ENCODE data around the gene ASB1. TPM values are rescaled to one million over a fixed set of nuclear protein-coding genes. Genes with fewer than 3 reads are reported as not detected.

ASB1 gene
- total RNA-seq, 2 donors from 2014 or later: 20.1 to 22.1 TPM

- no peak for DNase-seq
- intact Hi-C loops (cut with DNase I, micrococcal nuclease): loop anchor here in 1 of 2 donors (10.0 kb wide), 1 partner anchor 93 kb away; no protein-coding TSS in a partner anchor
- no peak for ATAC-seq
These were observed 31.2 kb downstream of the ASB1 start for GRCh38 chr2:238457927-238458324.

- intact Hi-C loops (cut with DNase I, micrococcal nuclease): loop anchor here in 1 of 2 donors (10.0 kb wide), 1 partner anchor 94 kb away; no protein-coding TSS in a partner anchor
- ATAC-seq: no peak
- DNase-seq: no peak
These were observed 31.9 kb downstream of the ASB1 start for GRCh38 chr2:238458651-238459050.

GRCh38 chr2:238459081-238459629, 32.4 kb downstream of the ASB1 start:
- intact Hi-C loops (cut with DNase I, micrococcal nuclease): loop anchor here in 1 of 2 donors (10.0 kb wide), 1 partner anchor 94 kb away; no protein-coding TSS in a partner anchor
- peak in 1 of 2 donors; percentile 45 for DNase-seq
- no peak for ATAC-seq

- intact Hi-C loops (cut with DNase I, micrococcal nuclease): no loop called here
These were observed 34.3 kb downstream of the ASB1 start for GRCh38 chr2:238461051-238461450.

DNA sequence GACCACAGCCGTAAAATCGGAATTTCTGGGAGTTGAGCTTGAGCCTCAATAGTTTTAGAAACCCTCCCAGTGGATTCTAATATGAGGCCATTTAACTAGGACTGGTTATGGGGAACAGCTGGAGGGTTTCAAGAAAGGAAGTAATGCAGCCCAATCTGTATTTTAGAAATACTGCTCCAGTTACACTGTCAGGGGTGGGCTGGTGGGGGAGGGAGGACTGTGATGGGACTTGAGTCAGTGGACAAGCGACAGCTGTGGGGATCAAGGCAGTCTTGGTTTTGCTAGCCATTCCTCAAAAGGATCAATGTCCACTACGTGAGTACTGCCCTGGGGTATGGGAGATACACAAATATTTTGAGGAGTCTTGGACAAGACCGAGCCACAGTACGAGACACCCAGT, 34.8 kb downstream of the ASB1 start:
- intact Hi-C loops (cut with DNase I, micrococcal nuclease): no loop called here
- ATAC-seq: no peak
- DNase-seq: no peak

More at GRCh38 chr2:238461051-238461450, 34.3 kb downstream of the ASB1 start:
- ATAC-seq: no peak
- DNase-seq: no peak

- intact Hi-C loops (cut with DNase I, micrococcal nuclease): loop anchor here in 1 of 2 donors (2.0 kb wide), 1 partner anchor 91 kb away; no protein-coding TSS in a partner anchor
- no peak for ATAC-seq
- no peak for DNase-seq
These were observed 35.2 kb downstream of the ASB1 start for GRCh38 chr2:238461916-238462315.

- intact Hi-C loops (cut with DNase I, micrococcal nuclease): loop anchor here in 1 of 2 donors (2.0 kb wide), 1 partner anchor 92 kb away; no protein-coding TSS in a partner anchor
- no peak for DNase-seq
- ATAC-seq: peak; percentile 87
These were observed 36.2 kb downstream of the ASB1 start for GRCh38 chr2:238462782-238463396.

- intact Hi-C loops (cut with DNase I, micrococcal nuclease): no loop called here
- DNase-seq: no peak
- ATAC-seq: no peak
These were observed 37.7 kb downstream of the ASB1 start for GRCh38 chr2:238464389-238464788.

- intact Hi-C loops (cut with DNase I, micrococcal nuclease): no loop called here
- ATAC-seq (no peak), DNase-seq (no peak)
These were observed 38.9 kb downstream of the ASB1 start for GRCh38 chr2:238465487-238466242.

GRCh38 chr2:238466243-238466756, 39.6 kb downstream of the ASB1 start:
- DNase-seq (no peak), ATAC-seq (no peak)
- intact Hi-C loops (cut with DNase I, micrococcal nuclease): no loop called here

GRCh38 chr2:238467062-238467461, 40.3 kb downstream of the ASB1 start:
- no peak for ATAC-seq
- no peak for DNase-seq
- intact Hi-C loops (cut with DNase I, micrococcal nuclease): no loop called here

GRCh38 chr2:238467792-238468191, 41.1 kb downstream of the ASB1 start:
- DNase-seq: no peak
- ATAC-seq: no peak
- intact Hi-C loops (cut with DNase I, micrococcal nuclease): no loop called here

GRCh38 chr2:238469155-238469554, 42.4 kb downstream of the ASB1 start:
- intact Hi-C loops (cut with DNase I, micrococcal nuclease): no loop called here
- DNase-seq (no peak), ATAC-seq (no peak)

- no peak for ATAC-seq
- intact Hi-C loops (cut with DNase I, micrococcal nuclease): no loop called here
- no peak for DNase-seq
These were observed 46.3 kb downstream of the ASB1 start for GRCh38 chr2:238473014-238473413.

- ATAC-seq: no peak
- intact Hi-C loops (cut with DNase I, micrococcal nuclease): no loop called here
- no peak for DNase-seq
These were observed 46.8 kb downstream of the ASB1 start for GRCh38 chr2:238473523-238473922.

DNA sequence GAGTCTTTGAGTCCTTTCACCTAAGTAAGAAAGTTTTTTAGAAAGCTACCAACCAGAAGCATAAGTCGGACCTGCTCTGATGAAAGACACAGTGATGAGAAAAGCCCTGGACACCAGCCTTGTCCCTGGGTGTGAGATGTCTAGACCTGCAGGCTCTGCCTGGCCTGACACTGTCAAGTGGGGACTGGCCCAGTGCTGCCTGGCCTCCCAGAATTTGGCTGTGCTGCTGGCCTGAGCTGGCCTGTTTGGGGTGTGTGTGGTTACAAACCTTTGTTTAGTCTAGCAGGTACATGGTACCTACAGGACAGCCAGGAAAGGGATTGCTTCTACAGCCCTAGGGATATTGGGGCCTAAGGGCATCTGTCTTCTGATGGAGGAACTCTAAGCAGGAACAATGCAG, 48.3 kb downstream of the ASB1 start:
- intact Hi-C loops (cut with DNase I, micrococcal nuclease): no loop called here
- DNase-seq (no peak), ATAC-seq (no peak)

DNA sequence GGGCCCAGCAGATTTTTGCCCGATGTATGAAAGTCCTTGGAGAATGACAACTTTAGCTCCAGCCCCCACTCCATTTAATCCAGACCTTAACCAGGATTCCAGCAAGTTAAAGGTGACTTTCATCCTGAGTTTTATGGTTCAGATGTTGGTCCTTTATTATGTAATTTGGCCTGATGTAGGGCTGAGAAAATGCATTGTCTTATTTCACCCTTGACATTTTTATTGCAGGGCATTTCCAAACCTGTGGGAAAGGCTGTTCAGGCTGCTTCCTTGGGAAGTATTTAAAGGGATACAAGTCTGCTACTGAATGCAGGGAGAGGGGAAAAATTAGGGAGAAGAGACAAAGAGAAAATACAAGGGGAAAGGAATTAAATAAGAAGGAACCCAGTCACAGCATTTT, 48.8 kb downstream of the ASB1 start:
- DNase-seq: no peak
- peak; percentile 59 for ATAC-seq
- intact Hi-C loops (cut with DNase I, micrococcal nuclease): no loop called here

- intact Hi-C loops (cut with DNase I, micrococcal nuclease): no loop called here
- DNase-seq (no peak), ATAC-seq (no peak)
These were observed 49.5 kb downstream of the ASB1 start for GRCh38 chr2:238476258-238476657.

DNA sequence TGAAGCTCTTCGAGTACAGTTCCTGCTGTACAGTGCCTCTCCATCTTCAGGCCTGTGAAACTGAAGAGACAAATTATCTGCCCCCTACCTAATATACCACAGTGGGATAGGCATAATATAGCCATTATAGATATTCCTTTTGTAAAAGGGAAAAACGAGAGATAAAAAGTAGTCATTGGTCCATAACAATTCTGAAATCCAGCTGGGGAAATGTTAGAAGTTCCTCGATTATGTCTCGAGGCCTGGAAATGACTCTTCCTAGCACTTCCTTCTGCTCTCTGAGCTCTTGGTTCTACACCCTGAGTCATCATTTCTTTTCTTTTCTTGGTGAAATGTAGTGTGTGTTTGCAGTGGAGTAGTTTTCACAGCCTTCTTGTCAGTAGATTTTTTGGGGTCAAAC, 51.5 kb downstream of the ASB1 start:
- no peak for DNase-seq
- ATAC-seq: no peak
- intact Hi-C loops (cut with DNase I, micrococcal nuclease): no loop called here

DNA sequence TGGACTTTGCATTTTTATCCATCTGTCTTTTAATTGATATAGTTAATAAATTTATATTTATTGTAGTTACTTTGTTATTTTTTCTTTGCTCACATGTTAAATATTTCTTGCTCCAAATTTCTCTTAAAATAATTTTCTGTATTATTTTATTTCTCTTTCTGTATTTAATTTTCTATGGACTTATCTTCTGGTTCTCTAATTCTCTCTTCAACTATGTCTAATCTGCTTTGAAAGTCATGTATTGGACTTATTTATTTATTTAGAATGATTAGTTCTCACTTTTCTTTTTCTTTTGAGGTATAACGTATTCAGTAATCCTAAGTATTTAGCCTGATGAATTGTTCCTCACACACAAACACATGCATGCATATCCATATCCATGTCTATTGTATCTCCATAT, 53.1 kb downstream of the ASB1 start:
- intact Hi-C loops (cut with DNase I, micrococcal nuclease): no loop called here
- ATAC-seq (no peak), DNase-seq (no peak)

Data from left colon (tissue), 2 donors.